Sigmoid colon (tissue), 7 donors: ENCODE measurements around the gene MYO10. TPM values are rescaled to one million over a fixed set of nuclear protein-coding genes. Genes with fewer than 3 reads are reported as not detected.
"Not testable (repeated sequence)": the region's sequence is repeated elsewhere in the genome, so short reads cannot be mapped to it uniquely, and the experiment has no call there.

Source experiments
- DNase-seq: peaks from one replicate; pipeline ENCODE4 v3.0.0-alpha.2; 2019
- H3K27ac ChIP-seq, 4 donors: fragments of 200-600 bp; sonication (generic); one replicate each; pipeline ENCODE4 v1.5.1; 2016 to 2019; ENCODE audit warnings: mild to moderate bottlenecking in 1 of 4
- H3K27me3 ChIP-seq, 3 donors: fragments of 200-600 bp; sonication (generic); one replicate each; pipeline ENCODE4 v1.5.1; 2019; ENCODE audit warnings: mild to moderate bottlenecking in 1 of 3
- H3K36me3 ChIP-seq, 4 donors: fragments of 200-600 bp; sonication (generic); one replicate each; pipeline ENCODE4 v1.5.1; 2016 to 2019
- H3K4me1 ChIP-seq, 4 donors: fragments of 200-600 bp; sonication (generic); one replicate each; pipeline ENCODE4 v1.5.1; 2017 to 2019
- H3K4me3 ChIP-seq, 4 donors: fragments of 200-600 bp; sonication (generic); one replicate each; pipeline ENCODE4 v1.5.1; 2017 to 2019; ENCODE audit warnings: mild to moderate bottlenecking in 2 of 4, moderate library complexity in 1 of 4
- H3K9me3 ChIP-seq, 4 donors: fragments of 200-600 bp in 3 of 4; sonication (generic) in 3 of 4; one replicate each; pipeline versions ENCODE4 v1.5.1 to v1.6.1; 2013 to 2019
- EP300 ChIP-seq, 4 donors: sonication (generic); formaldehyde crosslinking; IDR thresholded peaks; one replicate each; pipeline ENCODE4 v1.6.1; 2017; ENCODE audit warnings: antibody characterized with exemption in 4 of 4
- POLR2A ChIP-seq, 2 donors: fragments of 450-650 bp; IDR thresholded peaks; one replicate each; pipeline ENCODE4 v1.6.1; 2016; ENCODE audit warnings: antibody characterized with exemption in 2 of 2, mild to moderate bottlenecking in 2 of 2, moderate library complexity in 2 of 2
- POLR2AphosphoS5 ChIP-seq, 4 donors: sonication (generic); formaldehyde crosslinking; IDR thresholded peaks; one replicate each; pipeline ENCODE4 v1.6.1; 2017; ENCODE audit warnings: antibody characterized with exemption in 4 of 4
- WGBS, 2 donors: extraction: QIAGEN DNeasy Blood & Tissue Kit; methylation state at CpG; one replicate each; pipeline ENCODE4 v1.1.7; 2013; 5-methylcytosine and 5-hydroxymethylcytosine counted together
- intact Hi-C: fragments of 100-400 bp; cut with DNase I; formaldehyde crosslinking; loops from one replicate; pipeline ENCODE4 v1.15.1; 2023
- polyA plus RNA-seq, 3 donors: library from polyadenylated mRNA; stranded (reverse); fragments of 200-250 nt; gene quantifications; one replicate each; pipeline ENCODE4 v1.2.3, GENCODE V29; 2013
- total RNA-seq, 4 donors: library from RNA; depleted of rRNA; stranded (reverse); fragments of >200 nt; gene quantifications; one replicate each; pipeline ENCODE4 v1.1.0, GENCODE V29; 2016
- TF ChIP-seq, protein P1 (sequence below), 4 experiments: fragments of 450-650 bp in 3 of 4; fragments of 200-600 bp in 1 of 4; IDR thresholded peaks; one replicate each; pipeline ENCODE4 v1.5.1; 2016 to 2019; ENCODE audit warnings: antibody characterized with exemption in 4 of 4, mild to moderate bottlenecking in 3 of 4, moderate library complexity in 2 of 4
- donor health status: healthy with polysubstance abuse.
- donor health status: Bipolar disorder and iron deficiency.
- donor health status: healthy.

Gene MYO10
- total and polyA plus RNA-seq, 7 donors: 3.9 to 20.3 (median 8.3) TPM

GRCh38 chr5:16759147-16759773, 176.8 kb downstream of the MYO10 start:
- intact Hi-C loops: no loop called here
- no peaks in the 10 kb centered on the region for H3K36me3 ChIP-seq
- DNase-seq: no peak
- no peaks in the 10 kb centered on the region for H3K9me3 ChIP-seq
- WGBS, 2 donors: 69 to 85% methylated on average over 16 of the region's 16 CpGs
- TF ChIP-seq, protein P1, sequence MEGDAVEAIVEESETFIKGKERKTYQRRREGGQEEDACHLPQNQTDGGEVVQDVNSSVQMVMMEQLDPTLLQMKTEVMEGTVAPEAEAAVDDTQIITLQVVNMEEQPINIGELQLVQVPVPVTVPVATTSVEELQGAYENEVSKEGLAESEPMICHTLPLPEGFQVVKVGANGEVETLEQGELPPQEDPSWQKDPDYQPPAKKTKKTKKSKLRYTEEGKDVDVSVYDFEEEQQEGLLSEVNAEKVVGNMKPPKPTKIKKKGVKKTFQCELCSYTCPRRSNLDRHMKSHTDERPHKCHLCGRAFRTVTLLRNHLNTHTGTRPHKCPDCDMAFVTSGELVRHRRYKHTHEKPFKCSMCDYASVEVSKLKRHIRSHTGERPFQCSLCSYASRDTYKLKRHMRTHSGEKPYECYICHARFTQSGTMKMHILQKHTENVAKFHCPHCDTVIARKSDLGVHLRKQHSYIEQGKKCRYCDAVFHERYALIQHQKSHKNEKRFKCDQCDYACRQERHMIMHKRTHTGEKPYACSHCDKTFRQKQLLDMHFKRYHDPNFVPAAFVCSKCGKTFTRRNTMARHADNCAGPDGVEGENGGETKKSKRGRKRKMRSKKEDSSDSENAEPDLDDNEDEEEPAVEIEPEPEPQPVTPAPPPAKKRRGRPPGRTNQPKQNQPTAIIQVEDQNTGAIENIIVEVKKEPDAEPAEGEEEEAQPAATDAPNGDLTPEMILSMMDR (IDR thresholded peaks at IDR 0.05): no peak
- no peak for TF ChIP-seq POLR2A (IDR thresholded peaks at IDR 0.05)
- no peak for TF ChIP-seq EP300 (IDR thresholded peaks at IDR 0.05)
- TF ChIP-seq POLR2AphosphoS5 (IDR thresholded peaks at IDR 0.05): no peak
- no peaks in the 10 kb centered on the region for H3K4me1 ChIP-seq
- no peak overlapping the region for H3K27ac ChIP-seq
- H3K4me3 ChIP-seq: no peak overlapping the region
- H3K27me3 ChIP-seq: no peaks in the 10 kb centered on the region

DNA sequence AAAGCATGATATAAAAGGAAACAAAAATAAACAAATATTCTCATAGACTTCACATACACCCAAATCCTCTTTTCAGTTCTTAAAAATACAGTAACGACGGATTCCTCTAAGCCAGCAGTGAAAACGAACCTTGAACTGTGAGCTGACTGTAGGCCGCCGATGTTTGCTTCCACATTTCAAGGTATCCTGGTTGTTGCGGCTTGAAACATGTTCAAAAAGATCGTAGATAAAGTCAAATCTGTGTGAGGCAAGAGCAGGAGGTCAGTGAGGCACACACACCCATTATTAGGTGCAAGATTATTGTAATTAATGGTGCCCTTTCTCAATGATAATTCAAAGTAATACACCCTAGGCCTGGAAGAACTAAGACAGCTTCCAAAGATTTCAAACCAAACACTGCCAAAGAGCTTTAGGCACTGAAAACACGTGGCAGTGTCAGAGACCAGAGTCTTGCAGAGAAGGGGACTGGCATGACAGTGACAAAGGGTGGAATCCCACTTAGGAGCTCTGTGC, 178.0 kb downstream of the MYO10 start:
- no peak overlapping the region for H3K27ac ChIP-seq
- TF ChIP-seq, protein P1 (IDR thresholded peaks at IDR 0.05): no peak
- TF ChIP-seq POLR2AphosphoS5 (IDR thresholded peaks at IDR 0.05) (no peak), EP300 (IDR thresholded peaks at IDR 0.05) (no peak), POLR2A (IDR thresholded peaks at IDR 0.05) (no peak)
- H3K4me1 ChIP-seq: no peaks in the 10 kb centered on the region
- no peak overlapping the region for H3K4me3 ChIP-seq
- intact Hi-C loops: no loop called here
- no peaks in the 10 kb centered on the region for H3K36me3 ChIP-seq
- H3K9me3 ChIP-seq: no peaks in the 10 kb centered on the region
- WGBS, 2 donors: 84 to 87% methylated on average over 8 of the region's 8 CpGs
- DNase-seq: no peak
- no peaks in the 10 kb centered on the region for H3K27me3 ChIP-seq

DNA sequence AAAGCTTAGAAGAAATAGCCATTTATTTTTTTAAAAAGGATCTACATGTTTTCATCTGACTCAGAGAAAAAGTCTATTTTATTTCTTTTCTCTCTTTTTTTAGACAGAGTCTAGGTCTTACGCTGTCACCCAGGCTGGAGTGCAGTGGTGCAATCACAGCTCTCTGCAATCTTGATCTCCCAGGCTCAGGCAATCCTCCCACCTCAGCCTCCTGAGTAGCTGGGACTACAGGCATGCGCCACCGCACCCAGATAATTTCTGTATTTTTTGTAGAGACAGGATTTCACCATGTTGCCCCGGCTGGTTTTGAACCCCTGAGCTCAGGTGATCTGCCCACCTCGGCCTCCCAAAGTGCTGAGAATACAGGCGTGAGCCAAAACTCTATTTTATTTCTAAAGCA, 178.5 kb downstream of the MYO10 start:
- H3K27ac ChIP-seq, DNase-seq, H3K4me1 ChIP-seq, H3K4me3 ChIP-seq, H3K36me3 ChIP-seq, H3K9me3 ChIP-seq, intact Hi-C loops, H3K27me3 ChIP-seq: not testable (repeated sequence)
- 95 to 97% methylated on average over 6 of the region's 6 CpGs for WGBS, 2 donors

GRCh38 chr5:16757146-16757545, 178.9 kb downstream of the MYO10 start:
- no peaks in the 10 kb centered on the region for H3K9me3 ChIP-seq
- TF ChIP-seq EP300 (IDR thresholded peaks at IDR 0.05) (no peak), POLR2A (IDR thresholded peaks at IDR 0.05) (no peak), POLR2AphosphoS5 (IDR thresholded peaks at IDR 0.05) (no peak)
- TF ChIP-seq, protein P1 (IDR thresholded peaks at IDR 0.05): no peak
- H3K36me3 ChIP-seq: no peaks in the 10 kb centered on the region
- H3K4me1 ChIP-seq: peaks cover 0 to 3% (median 0%) of the 10 kb centered on the region in 4 donors
- 67 to 69% methylated on average over 6 of the region's 6 CpGs for WGBS, 2 donors
- H3K27me3 ChIP-seq: no peaks in the 10 kb centered on the region
- no peak overlapping the region for H3K4me3 ChIP-seq
- no peak overlapping the region for H3K27ac ChIP-seq
- intact Hi-C loops: no loop called here
- no peak for DNase-seq

- 96 to 97% methylated on average over 7 of the region's 7 CpGs for WGBS, 2 donors
- no peaks in the 10 kb centered on the region for H3K36me3 ChIP-seq
- TF ChIP-seq EP300 (IDR thresholded peaks at IDR 0.05) (no peak), POLR2AphosphoS5 (IDR thresholded peaks at IDR 0.05) (no peak), POLR2A (IDR thresholded peaks at IDR 0.05) (no peak)
- TF ChIP-seq, protein P1 (IDR thresholded peaks at IDR 0.05): no peak
- H3K4me1 ChIP-seq: peaks cover 0 to 8% (median 0%) of the 10 kb centered on the region in 4 donors
- H3K27me3 ChIP-seq: no peaks in the 10 kb centered on the region
- no peak overlapping the region for H3K4me3 ChIP-seq
- no peaks in the 10 kb centered on the region for H3K9me3 ChIP-seq
- no peak for DNase-seq
- H3K27ac ChIP-seq: no peak overlapping the region
- intact Hi-C loops: no loop called here
Observed at GRCh38 chr5:16756692-16757091, 179.4 kb downstream of the MYO10 start.
